HL-60 (cell line): ENCODE data around the gene GRXCR2.
"Not testable (repeated sequence)": the region's sequence is repeated elsewhere in the genome, so short reads cannot be mapped to it uniquely, and the experiment has no call there.

Source experiments
- DNase-seq, 2 experiments: peaks; one replicate each; pipeline ENCODE4 v3.0.0-alpha.2; 2010 to 2020; ENCODE audit warnings: low read depth in 1 of 2, low spot score in 1 of 2
- H3K27ac ChIP-seq: fragments of 250-450 bp; sonication (Bioruptor Pico); replicated peaks from 2 replicates; pipeline ENCODE4 v1.5.1; 2020; ENCODE audit warnings: mild to moderate bottlenecking, moderate library complexity
- H3K27me3 ChIP-seq: fragments of 250-450 bp; sonication (Bioruptor Pico); 2 replicates; pipeline ENCODE4 v1.5.1; 2021; ENCODE audit warnings: mild to moderate bottlenecking, moderate library complexity; ENCODE audit not compliant: insufficient read depth, poor library complexity, severe bottlenecking
- H3K4me3 ChIP-seq: replicated peaks from 2 replicates; pipeline ENCODE4 v1.5.1; 2011; ENCODE audit warnings: mild to moderate bottlenecking, control low read depth, low read length; ENCODE audit not compliant: insufficient read depth
- GABPA ChIP-seq: IDR thresholded peaks from 2 replicates; pipeline ENCODE4 v1.6.1; 2012; ENCODE audit warnings: low read depth
- POLR2AphosphoS5 ChIP-seq: IDR thresholded peaks from 2 replicates; pipeline ENCODE4 v1.6.1; 2012; ENCODE audit warnings: low read depth
- REST ChIP-seq: IDR thresholded peaks from 2 replicates; pipeline ENCODE4 v1.6.1; 2012; ENCODE audit warnings: low read depth; ENCODE audit not compliant: insufficient replicate concordance
- SPI1 ChIP-seq: IDR thresholded peaks from 2 replicates; pipeline ENCODE4 v1.6.1; 2012; ENCODE audit warnings: low read depth, mild to moderate bottlenecking, borderline replicate concordance
- TF ChIP-seq, protein P1 (sequence below): IDR thresholded peaks from one replicate; pipeline ENCODE4 v1.5.1; 2011; ENCODE audit warnings: low read length, control low read depth, inconsistent platforms; ENCODE audit not compliant: insufficient read depth

GRXCR2 gene

GRCh38 chr5:145898171-145898570, 25.4 kb upstream of the GRXCR2 start:
- H3K27me3 ChIP-seq = no peaks in the 10 kb centered on the region
- TF ChIP-seq REST (no peak), GABPA (no peak), POLR2AphosphoS5 (no peak), SPI1 (no peak)
- TF ChIP-seq, protein P1, sequence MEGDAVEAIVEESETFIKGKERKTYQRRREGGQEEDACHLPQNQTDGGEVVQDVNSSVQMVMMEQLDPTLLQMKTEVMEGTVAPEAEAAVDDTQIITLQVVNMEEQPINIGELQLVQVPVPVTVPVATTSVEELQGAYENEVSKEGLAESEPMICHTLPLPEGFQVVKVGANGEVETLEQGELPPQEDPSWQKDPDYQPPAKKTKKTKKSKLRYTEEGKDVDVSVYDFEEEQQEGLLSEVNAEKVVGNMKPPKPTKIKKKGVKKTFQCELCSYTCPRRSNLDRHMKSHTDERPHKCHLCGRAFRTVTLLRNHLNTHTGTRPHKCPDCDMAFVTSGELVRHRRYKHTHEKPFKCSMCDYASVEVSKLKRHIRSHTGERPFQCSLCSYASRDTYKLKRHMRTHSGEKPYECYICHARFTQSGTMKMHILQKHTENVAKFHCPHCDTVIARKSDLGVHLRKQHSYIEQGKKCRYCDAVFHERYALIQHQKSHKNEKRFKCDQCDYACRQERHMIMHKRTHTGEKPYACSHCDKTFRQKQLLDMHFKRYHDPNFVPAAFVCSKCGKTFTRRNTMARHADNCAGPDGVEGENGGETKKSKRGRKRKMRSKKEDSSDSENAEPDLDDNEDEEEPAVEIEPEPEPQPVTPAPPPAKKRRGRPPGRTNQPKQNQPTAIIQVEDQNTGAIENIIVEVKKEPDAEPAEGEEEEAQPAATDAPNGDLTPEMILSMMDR = no peak
- DNase-seq = no peak

DNA sequence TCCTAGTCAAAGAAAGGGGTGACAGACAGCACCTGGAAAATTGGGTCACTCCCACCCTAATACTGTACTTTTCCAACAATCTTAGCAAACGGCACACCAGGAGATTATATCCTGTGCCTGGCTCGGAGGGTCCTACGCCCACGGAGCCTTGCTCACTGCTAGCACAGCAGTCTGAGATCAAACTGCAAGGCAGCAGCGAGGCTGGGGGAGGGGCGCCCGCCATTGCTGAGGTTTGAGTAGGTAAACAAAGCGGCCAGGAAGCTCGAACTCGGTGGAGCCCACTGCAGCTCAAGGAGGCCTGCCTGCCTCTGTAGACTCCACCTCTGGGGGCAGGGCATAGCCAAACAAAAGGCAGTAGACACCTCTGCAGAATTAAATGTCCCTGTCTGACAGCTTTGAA, 18.6 kb upstream of the GRXCR2 start:
- H3K4me3 ChIP-seq, DNase-seq, H3K27me3 ChIP-seq, H3K27ac ChIP-seq: not testable (repeated sequence)

More at GRCh38 chr5:145898171-145898570, 25.4 kb upstream of the GRXCR2 start:
- H3K4me3 ChIP-seq = no peak overlapping the region
- H3K27ac ChIP-seq = no peak overlapping the region

DNA sequence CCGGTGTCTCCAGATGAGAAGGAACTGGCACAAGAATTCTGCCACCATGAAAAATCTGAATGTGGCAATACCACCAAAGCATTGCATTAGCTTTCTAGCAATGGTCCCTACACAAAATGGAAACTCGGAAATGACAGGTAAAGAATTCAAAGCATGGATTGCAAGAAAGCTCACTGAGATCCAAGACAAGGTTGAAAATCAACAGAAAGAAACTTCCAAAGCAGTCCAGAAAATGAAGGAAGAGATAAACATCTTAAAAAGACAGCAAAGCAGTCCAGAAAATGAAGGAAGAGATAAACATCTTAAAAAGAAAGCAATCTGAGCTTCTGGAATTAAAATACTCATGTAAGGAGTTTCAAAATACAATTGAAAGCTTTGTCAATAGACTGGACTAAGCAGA, 16.8 kb upstream of the GRXCR2 start:
- H3K27ac ChIP-seq = no peak overlapping the region
- no peak overlapping the region for H3K4me3 ChIP-seq
- H3K27me3 ChIP-seq = no peaks in the 10 kb centered on the region
- DNase-seq = no peak
- no peak for TF ChIP-seq POLR2AphosphoS5

DNA sequence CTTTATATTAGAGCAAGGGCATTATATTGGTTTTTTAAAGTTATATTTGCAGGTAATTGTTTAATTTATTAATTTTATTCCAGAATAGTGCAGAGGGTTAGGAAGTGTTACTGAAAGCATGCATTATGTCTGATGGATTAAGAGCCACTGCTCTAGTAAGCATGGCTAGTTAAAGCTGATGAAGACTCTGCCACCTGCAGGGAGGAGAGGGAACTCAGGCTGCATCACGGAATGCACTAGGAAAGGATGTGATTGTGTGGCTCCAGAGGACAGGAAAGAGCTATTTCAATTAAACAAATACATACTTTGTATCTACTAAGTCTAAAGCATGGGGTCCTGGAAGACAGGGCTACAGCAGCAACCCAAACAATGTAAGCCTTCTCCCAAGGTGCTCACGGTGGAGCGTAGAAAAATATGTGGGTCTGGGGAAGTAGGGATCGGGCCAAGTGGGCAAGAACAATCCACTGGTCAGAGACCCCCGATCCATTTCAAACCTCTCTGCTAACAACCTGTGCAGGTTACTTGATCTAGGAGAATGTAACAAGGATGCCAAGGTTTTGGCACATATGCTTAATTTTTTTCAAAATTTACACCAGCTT, 15.3 kb upstream of the GRXCR2 start:
- DNase-seq = peak in 1 of 2 experiments; percentile 10
- Histone ChIP-seq H3K4me3 (no peak overlapping the region), H3K27ac (no peak overlapping the region), H3K27me3 (no peaks in the 10 kb centered on the region)
- TF ChIP-seq, protein P1 = peak; percentile 45
- TF ChIP-seq REST (no peak), GABPA (no peak)

GRCh38 chr5:145887217-145887616, 14.4 kb upstream of the GRXCR2 start:
- Histone ChIP-seq H3K27ac (no peak overlapping the region), H3K27me3 (no peaks in the 10 kb centered on the region), H3K4me3 (no peak overlapping the region)
- DNase-seq = no peak
- TF ChIP-seq GABPA (no peak), SPI1 (no peak), REST (no peak), POLR2AphosphoS5 (no peak)
